T-cell (primary cell): ENCODE results near the gene SCN8A. TPM values are rescaled to one million over a fixed set of nuclear protein-coding genes. Genes with fewer than 3 reads are reported as not detected.

Source experiments
- ATAC-seq, 4 experiments: fragments of 200-7000 bp in 3 of 4; fragments of 150-1000 bp in 1 of 4; cut with Tn5 transposase; replicated peaks in 1 of 4; 1 replicate in 3 of 4; 2 replicates in 1 of 4; pipeline ENCODE4 v1.10.0; 2021; ENCODE audit warnings: moderate library complexity in 3 of 4, mild to moderate bottlenecking in 2 of 4, moderate number of reproducible peaks in 1 of 4
- CTCF ChIA-PET, 2 donors: fragments of 300-600 bp; sonication (Branson Sonifier 250); formaldehyde crosslinking; loops; one replicate each; lab custom pipeline; 2022; ENCODE audit warnings: antibody characterized with exemption in 2 of 2; lab: Charles Lee
- POLR2A ChIA-PET, 2 donors: fragments of 300-600 bp; sonication (Branson Sonifier 250); formaldehyde crosslinking; loops; one replicate each; lab custom pipeline; 2022; ENCODE audit warnings: antibody characterized with exemption in 2 of 2; lab: Charles Lee
- DNase-seq, 35 experiments: peaks; one replicate each; pipeline versions ENCODE4 v3.0.0 to v3.0.0-alpha.2; 2013 to 2023
- H3K27ac ChIP-seq: one replicate; pipeline ENCODE4 v1.5.1; 2013; ENCODE audit warnings: low read length
- H3K27me3 ChIP-seq, 2 experiments: replicated peaks in 1 of 2; 1 replicate in 1 of 2; 2 replicates in 1 of 2; pipeline versions ENCODE4 v1.6.1 to v1.7.0; 2013; ENCODE audit warnings: low read length in 1 of 2, mixed read lengths in 1 of 2; ENCODE audit not compliant: control insufficient read depth in 2 of 2, insufficient read depth in 2 of 2; ENCODE audit errors: extremely low read depth in 1 of 2
- H3K36me3 ChIP-seq, 2 donors: 1 replicate in 1 of 2; 2 replicates in 1 of 2; pipeline versions ENCODE4 v1.6.1 to v1.7.0; 2013; ENCODE audit warnings: low read length in 1 of 2; ENCODE audit not compliant: control insufficient read depth in 2 of 2, insufficient read depth in 1 of 2; ENCODE audit errors: extremely low read depth in 1 of 2
- H3K4me1 ChIP-seq, 2 experiments: 1 replicate in 1 of 2; 2 replicates in 1 of 2; pipeline versions ENCODE4 v1.6.1 to v1.7.0; 2013; ENCODE audit warnings: low read length in 2 of 2, mixed read lengths in 1 of 2; ENCODE audit not compliant: insufficient read depth in 2 of 2, control insufficient read depth in 1 of 2; ENCODE audit errors: extremely low read depth in 1 of 2
- H3K4me3 ChIP-seq, 2 donors: 1 replicate in 1 of 2; 2 replicates in 1 of 2; pipeline versions ENCODE4 v1.5.1 to v1.7.0; 2013; ENCODE audit warnings: mild to moderate bottlenecking in 2 of 2, low read length in 1 of 2, moderate library complexity in 1 of 2; ENCODE audit not compliant: control insufficient read depth in 1 of 2; ENCODE audit errors: extremely low read depth in 1 of 2
- H3K9me3 ChIP-seq: 2 replicates; pipeline ENCODE4 v1.7.0; 2013
- H3K27ac Mint-ChIP-seq, 2 donors: one replicate each; pipeline ENCODE4 v1.8.0; 2020 to 2021; ENCODE audit warnings: mild to moderate bottlenecking in 2 of 2, mixed read lengths in 2 of 2
- H3K27me3 Mint-ChIP-seq, 2 donors: one replicate each; pipeline ENCODE4 v1.8.0; 2021 to 2022; ENCODE audit warnings: mixed read lengths in 2 of 2
- H3K36me3 Mint-ChIP-seq: one replicate; pipeline ENCODE4 v1.8.0; 2021; ENCODE audit warnings: mixed read lengths
- H3K4me1 Mint-ChIP-seq, 3 donors: one replicate each; pipeline ENCODE4 v1.8.0; 2020 to 2022; ENCODE audit warnings: mixed read lengths in 3 of 3, mild to moderate bottlenecking in 1 of 3
- H3K4me3 Mint-ChIP-seq, 3 donors: one replicate each; pipeline ENCODE4 v1.8.0; 2020 to 2022; ENCODE audit warnings: mild to moderate bottlenecking in 3 of 3, mixed read lengths in 3 of 3, moderate library complexity in 3 of 3
- H3K9me3 Mint-ChIP-seq, 3 donors: one replicate each; pipeline ENCODE4 v1.8.0; 2020 to 2022; ENCODE audit warnings: mixed read lengths in 3 of 3
- WGBS: methylation state at CpG from one replicate; pipeline ENCODE4 v1.1.5; 2013; ENCODE audit warnings: missing lambda C conversion rate; ENCODE audit not compliant: insufficient coverage; 5-methylcytosine and 5-hydroxymethylcytosine counted together
- total RNA-seq, 35 experiments: library from RNA in 6 of 35; stranded (reverse) in 6 of 35; fragments of 120-200 nt in 1 of 35; gene quantifications; one replicate each; pipeline versions ENCODE4 v1.2.1 to v1.2.4 and lab custom pipeline; 2013 to 2026

Gene SCN8A
- total RNA-seq, 5 donors from 2014 or later (not counting 1 experiment from before 2014, with no cell fraction given), result 0.41 to 1.0 (median 0.53) TPM

GRCh38 chr12:51774933-51775332 lies 183.9 kb downstream of the SCN8A start:
- no peak overlapping the region for H3K4me3 Mint-ChIP-seq
- H3K4me1 Mint-ChIP-seq, result peaks cover 0 to 2% (median 0%) of the 10 kb centered on the region in 3 donors
- no peak overlapping the region for H3K27ac Mint-ChIP-seq
- peaks cover 0 to 3% of the 10 kb centered on the region in 2 experiments for H3K4me1 ChIP-seq
- no peaks in the 10 kb centered on the region for H3K9me3 ChIP-seq
- H3K4me3 ChIP-seq, result no peak overlapping the region
- DNase-seq (no peak), ATAC-seq (no peak)
- WGBS, result 73% methylated on average over 2 of the region's 2 CpGs
- peaks cover 0 to 6% of the 10 kb centered on the region in 2 experiments for H3K27me3 ChIP-seq
- no peaks in the 10 kb centered on the region for H3K36me3 ChIP-seq
- POLR2A ChIA-PET, result no interaction called here
- no peak overlapping the region for H3K27ac ChIP-seq
- H3K27me3 Mint-ChIP-seq, result peaks cover 0 to 13% of the 10 kb centered on the region in 2 donors
- no peaks in the 10 kb centered on the region for H3K36me3 Mint-ChIP-seq
- CTCF ChIA-PET, result no interaction called here
- no peaks in the 10 kb centered on the region for H3K9me3 Mint-ChIP-seq

GRCh38 chr12:51777457-51777856 lies 186.4 kb downstream of the SCN8A start:
- no peaks in the 10 kb centered on the region for H3K9me3 ChIP-seq
- no peak overlapping the region for H3K27ac Mint-ChIP-seq
- H3K4me1 ChIP-seq, result peaks cover 5 to 11% of the 10 kb centered on the region in 2 experiments
- H3K4me1 Mint-ChIP-seq, result peaks cover 0 to 13% (median 0%) of the 10 kb centered on the region in 3 donors
- H3K4me3 ChIP-seq, result no peak overlapping the region
- ChIA-PET POLR2A (interaction anchor here in 1 of 2 donors (0.6 kb wide), 1 partner anchor 15 kb away, joined by 12 read pairs; no protein-coding TSS in a partner anchor), CTCF (no interaction called here)
- no peaks in the 10 kb centered on the region for H3K9me3 Mint-ChIP-seq
- H3K4me3 Mint-ChIP-seq, result no peak overlapping the region
- H3K36me3 ChIP-seq, result no peaks in the 10 kb centered on the region
- H3K27me3 Mint-ChIP-seq, result peaks cover 0 to 9% of the 10 kb centered on the region in 2 donors
- DNase-seq (no peak), ATAC-seq (no peak)
- no peak overlapping the region for H3K27ac ChIP-seq
- H3K36me3 Mint-ChIP-seq, result no peaks in the 10 kb centered on the region
- peaks cover 0 to 3% of the 10 kb centered on the region in 2 experiments for H3K27me3 ChIP-seq
- 13% methylated on average over 1 of the region's 2 CpGs for WGBS

GRCh38 chr12:51777973-51778372 lies 186.9 kb downstream of the SCN8A start:
- WGBS, result no CpG with 5 or more reads among the region's 3 CpGs
- ChIA-PET CTCF (no interaction called here), POLR2A (no interaction called here)
- Mint-ChIP-seq H3K36me3 (no peaks in the 10 kb centered on the region), H3K27me3 (peaks cover 0 to 9% of the 10 kb centered on the region in 2 donors), H3K27ac (no peak overlapping the region), H3K4me1 (peaks cover 0 to 13% (median 0%) of the 10 kb centered on the region in 3 donors), H3K4me3 (no peak overlapping the region), H3K9me3 (no peaks in the 10 kb centered on the region)
- H3K9me3 ChIP-seq, result no peaks in the 10 kb centered on the region
- peaks cover 5 to 11% of the 10 kb centered on the region in 2 experiments for H3K4me1 ChIP-seq
- no peak overlapping the region for H3K27ac ChIP-seq
- H3K36me3 ChIP-seq, result no peaks in the 10 kb centered on the region
- H3K27me3 ChIP-seq, result peaks cover 0 to 3% of the 10 kb centered on the region in 2 experiments
- no peak for ATAC-seq
- H3K4me3 ChIP-seq, result no peak overlapping the region
- DNase-seq, result no peak

- CTCF ChIA-PET, result no interaction called here
- Histone ChIP-seq H3K4me3 (no peak overlapping the region), H3K27ac (no peak overlapping the region), H3K9me3 (no peaks in the 10 kb centered on the region), H3K4me1 (peaks cover 5 to 15% of the 10 kb centered on the region in 2 experiments), H3K27me3 (no peaks in the 10 kb centered on the region), H3K36me3 (no peaks in the 10 kb centered on the region)
- Mint-ChIP-seq H3K27me3 (peaks cover 0 to 9% of the 10 kb centered on the region in 2 donors), H3K9me3 (no peaks in the 10 kb centered on the region), H3K27ac (no peak overlapping the region), H3K4me3 (peak overlapping the region in 1 of 3 donors; percentile 66), H3K36me3 (no peaks in the 10 kb centered on the region), H3K4me1 (peaks cover under 1 to 16% (median 3%) of the 10 kb centered on the region in 3 donors)
- no peak for ATAC-seq
- WGBS, result 88% methylated on average over 4 of the region's 5 CpGs
- DNase-seq, result no peak
- POLR2A ChIA-PET, result interaction anchor here in 1 of 2 donors (0.5 to 0.7 kb wide), 2 partner anchors 106 to 837 kb away, joined by 3 to 6 read pairs; no protein-coding TSS in a partner anchor
Measured at GRCh38 chr12:51779876-51780275, 188.8 kb downstream of the SCN8A start.

DNA sequence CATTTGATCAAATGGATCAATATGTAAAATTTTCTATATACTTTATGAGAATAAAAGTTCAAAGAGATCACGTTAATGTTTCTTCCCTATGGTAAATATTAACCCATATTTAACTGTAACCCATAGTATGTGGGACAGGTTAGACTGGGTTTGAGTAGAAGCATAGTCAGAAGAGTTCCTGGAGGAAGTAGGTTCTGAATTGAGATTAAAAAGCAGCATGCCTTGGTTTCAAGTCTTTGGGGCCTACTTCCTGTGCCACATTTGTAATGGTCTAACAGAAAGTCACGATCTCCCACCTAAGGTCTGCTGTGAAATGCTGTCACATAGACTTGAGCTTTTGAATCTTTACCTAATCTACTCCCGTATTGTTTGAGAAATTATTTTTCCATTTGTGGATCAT lies 193.7 kb downstream of the SCN8A start:
- ChIA-PET POLR2A (no interaction called here), CTCF (no interaction called here)
- peaks cover 5 to 15% of the 10 kb centered on the region in 2 experiments for H3K4me1 ChIP-seq
- Mint-ChIP-seq H3K4me1 (peaks cover 3 to 25% (median 6%) of the 10 kb centered on the region in 3 donors), H3K36me3 (no peaks in the 10 kb centered on the region), H3K27ac (no peak overlapping the region), H3K4me3 (no peak overlapping the region), H3K9me3 (no peaks in the 10 kb centered on the region), H3K27me3 (peaks cover 0 to under 1% of the 10 kb centered on the region in 2 donors)
- no peaks in the 10 kb centered on the region for H3K9me3 ChIP-seq
- no peaks in the 10 kb centered on the region for H3K27me3 ChIP-seq
- no peak overlapping the region for H3K4me3 ChIP-seq
- DNase-seq (no peak), ATAC-seq (no peak)
- H3K27ac ChIP-seq, result no peak overlapping the region
- H3K36me3 ChIP-seq, result no peaks in the 10 kb centered on the region
- WGBS, result no CpG with 5 or more reads among the region's 3 CpGs

- H3K36me3 ChIP-seq, result no peaks in the 10 kb centered on the region
- no peaks in the 10 kb centered on the region for H3K9me3 ChIP-seq
- H3K4me3 ChIP-seq, result no peak overlapping the region
- no peak overlapping the region for H3K27ac Mint-ChIP-seq
- H3K4me1 ChIP-seq, result peaks cover 1 to 8% of the 10 kb centered on the region in 2 experiments
- POLR2A ChIA-PET, result no interaction called here
- no peaks in the 10 kb centered on the region for H3K36me3 Mint-ChIP-seq
- CTCF ChIA-PET, result interaction anchor here (0.6 to 0.8 kb wide), 2 partner anchors 430 to 1934 kb away, joined by 3 to 4 read pairs; no protein-coding TSS in a partner anchor
- WGBS, result no CpG with 5 or more reads among the region's 2 CpGs
- no peaks in the 10 kb centered on the region for H3K9me3 Mint-ChIP-seq
- no peak overlapping the region for H3K4me3 Mint-ChIP-seq
- H3K27me3 ChIP-seq, result no peaks in the 10 kb centered on the region
- ATAC-seq (no peak), DNase-seq (no peak)
- H3K27ac ChIP-seq, result no peak overlapping the region
- H3K27me3 Mint-ChIP-seq, result no peaks in the 10 kb centered on the region
- peaks cover 3 to 13% (median 6%) of the 10 kb centered on the region in 3 donors for H3K4me1 Mint-ChIP-seq
Measured at GRCh38 chr12:51785906-51786305, 194.9 kb downstream of the SCN8A start.
